ENCODE results near the gene ISCA2.

ISCA2 gene

GRCh38 chr14:74483321-74483720, 10.2 kb upstream of the ISCA2 start:
- DNase-seq: peak; percentile 15

GRCh38 chr14:74486164-74486563, 7.4 kb upstream of the ISCA2 start:
- no peak for DNase-seq

- DNase-seq: peak; percentile 62
Measured at GRCh38 chr14:74488786-74489397, 4.7 kb upstream of the ISCA2 start.

- no peak for DNase-seq
Measured at GRCh38 chr14:74490486-74490885, 3.1 kb upstream of the ISCA2 start.

- peak; percentile 50 for DNase-seq
Measured at GRCh38 chr14:74491956-74492775, 1.4 kb upstream of the ISCA2 start.

GRCh38 chr14:74492776-74493342, 706 bp upstream of the ISCA2 start, which contains the start of gene NPC2:
Gene NPC2 (minus strand): TSS chr14:74493305. CDS start chr14:74493274, 31 bp downstream.
- no peak for DNase-seq

- no peak for DNase-seq
Measured at GRCh38 chr14:74495356-74495755, 1.8 kb downstream of the ISCA2 start.

- no peak for DNase-seq
Measured at GRCh38 chr14:74500417-74501134, 7.0 kb downstream of the ISCA2 start.

GRCh38 chr14:74501135-74501614, 7.6 kb downstream of the ISCA2 start:
- DNase-seq: peak; percentile 83

GRCh38 chr14:74501691-74502090, 8.1 kb downstream of the ISCA2 start:
- DNase-seq: no peak

GRCh38 chr14:74502236-74503019, 8.9 kb downstream of the ISCA2 start:
- DNase-seq: peak; percentile 31

- DNase-seq: no peak
Measured at GRCh38 chr14:74503291-74503937, 9.8 kb downstream of the ISCA2 start.

GRCh38 chr14:74503938-74504335, 10.4 kb downstream of the ISCA2 start:
- no peak for DNase-seq

- DNase-seq: no peak
Measured at GRCh38 chr14:74504412-74504811, 10.8 kb downstream of the ISCA2 start.

- DNase-seq: no peak
Measured at GRCh38 chr14:74504874-74505720, 11.5 kb downstream of the ISCA2 start.

GRCh38 chr14:74505831-74506230, 12.3 kb downstream of the ISCA2 start:
- DNase-seq: no peak

GRCh38 chr14:74506411-74506851, 12.9 kb downstream of the ISCA2 start:
- DNase-seq: no peak

GRCh38 chr14:74507085-74507484, 13.5 kb downstream of the ISCA2 start:
- no peak for DNase-seq

- DNase-seq: no peak
Measured at GRCh38 chr14:74507840-74508239, 14.3 kb downstream of the ISCA2 start.

- DNase-seq: no peak
Measured at GRCh38 chr14:74508292-74508731, 14.7 kb downstream of the ISCA2 start.
